Spleen (tissue), 7 donors: ENCODE data around the gene TMEM109.

ENCODE experiments used
- POLR2A ChIP-seq, 3 donors: fragments of 450-650 bp; IDR thresholded peaks; one replicate each; pipeline ENCODE4 v1.5.1; 2017; ENCODE audit warnings: antibody characterized with exemption in 3 of 3, mild to moderate bottlenecking in 1 of 3
- POLR2AphosphoS5 ChIP-seq, 3 donors: sonication (generic); formaldehyde crosslinking; IDR thresholded peaks; one replicate each; pipeline ENCODE4 v1.5.1; 2017; ENCODE audit warnings: antibody characterized with exemption in 3 of 3
- TF ChIP-seq, protein P1 (sequence below), 11 experiments: fragments of 200-600 bp in 7 of 11; fragments of 450-650 bp in 4 of 11; sonication (generic) in 4 of 11; IDR thresholded peaks in 8 of 11; conservative IDR thresholded peaks in 3 of 11; 1 replicate in 7 of 11; 2 replicates in 4 of 11; pipeline versions ENCODE4 v1.4.0 to v1.8.0; 2016 to 2021; ENCODE audit warnings: antibody characterized with exemption in 11 of 11, inconsistent platforms in 4 of 11, mild to moderate bottlenecking in 1 of 11
- donor health status: DM: no; HTN: no; CAD: no; lungs with moderate emphysema.
- donor health status: DM: no; HTN: no; CAD: no.
- donor health status: DM: no; HTN: no; CAD: no.

DNA sequence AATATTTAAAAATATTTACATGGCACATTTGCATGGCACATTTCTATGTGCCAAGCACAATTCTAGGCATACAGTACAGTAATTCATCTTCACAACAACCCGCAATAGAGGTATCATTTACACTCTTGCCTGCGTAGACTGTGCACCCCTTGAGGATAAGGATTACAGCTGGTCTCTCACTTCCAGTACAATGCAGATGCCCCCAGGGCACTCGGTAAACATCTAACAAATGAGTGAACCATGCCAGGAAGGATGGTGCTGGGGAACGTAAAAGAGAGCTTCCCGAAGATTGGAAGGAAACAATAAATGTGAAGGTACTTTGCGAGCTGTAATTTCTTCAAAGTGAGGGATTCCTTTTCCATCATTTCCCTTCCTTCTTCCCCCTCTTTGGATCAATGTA, 8.9 kb upstream of the TMEM109 start:
- TF ChIP-seq, protein P1, sequence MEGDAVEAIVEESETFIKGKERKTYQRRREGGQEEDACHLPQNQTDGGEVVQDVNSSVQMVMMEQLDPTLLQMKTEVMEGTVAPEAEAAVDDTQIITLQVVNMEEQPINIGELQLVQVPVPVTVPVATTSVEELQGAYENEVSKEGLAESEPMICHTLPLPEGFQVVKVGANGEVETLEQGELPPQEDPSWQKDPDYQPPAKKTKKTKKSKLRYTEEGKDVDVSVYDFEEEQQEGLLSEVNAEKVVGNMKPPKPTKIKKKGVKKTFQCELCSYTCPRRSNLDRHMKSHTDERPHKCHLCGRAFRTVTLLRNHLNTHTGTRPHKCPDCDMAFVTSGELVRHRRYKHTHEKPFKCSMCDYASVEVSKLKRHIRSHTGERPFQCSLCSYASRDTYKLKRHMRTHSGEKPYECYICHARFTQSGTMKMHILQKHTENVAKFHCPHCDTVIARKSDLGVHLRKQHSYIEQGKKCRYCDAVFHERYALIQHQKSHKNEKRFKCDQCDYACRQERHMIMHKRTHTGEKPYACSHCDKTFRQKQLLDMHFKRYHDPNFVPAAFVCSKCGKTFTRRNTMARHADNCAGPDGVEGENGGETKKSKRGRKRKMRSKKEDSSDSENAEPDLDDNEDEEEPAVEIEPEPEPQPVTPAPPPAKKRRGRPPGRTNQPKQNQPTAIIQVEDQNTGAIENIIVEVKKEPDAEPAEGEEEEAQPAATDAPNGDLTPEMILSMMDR (IDR thresholded peaks at IDR 0.05 in 8 of 11, conservative IDR thresholded peaks at IDR 0.05 in 3 of 11), result no peak
- TF ChIP-seq POLR2AphosphoS5 (IDR thresholded peaks at IDR 0.05) (no peak), POLR2A (IDR thresholded peaks at IDR 0.05) (no peak)
